ENCODE measurements around the gene TWF2. TPM values are rescaled to one million over a fixed set of nuclear protein-coding genes. Genes with fewer than 3 reads are reported as not detected.

TWF2 gene
- total RNA-seq, 1 experiment from 2014 or later, result 44.8 TPM

GRCh38 chr3:52269776-52270175 lies 30.8 kb upstream of the TWF2 start:
- H3K9me3 ChIP-seq (ENCODE audit: control insufficient read depth, low read depth, low read length), result no peaks in the 10 kb centered on the region
- H4K91ac ChIP-seq (ENCODE audit: insufficient read length, low read depth, low read length), result no peak overlapping the region
- H3K79me1 ChIP-seq (ENCODE audit: insufficient read depth, low read depth, low read length, poor library complexity, severe bottlenecking), result peaks cover 7% of the 10 kb centered on the region
- H2BK120ac ChIP-seq (ENCODE audit: low read depth, low read length, poor library complexity, severe bottlenecking), result no peak overlapping the region
- H2BK5ac ChIP-seq (ENCODE audit: insufficient read length, low read length), result no peak overlapping the region
- no peak overlapping the region for H2AK5ac ChIP-seq (ENCODE audit: insufficient read length, low read length)
- H4K8ac ChIP-seq (replicated peaks; ENCODE audit: insufficient read length, low read depth, low read length), result no peak overlapping the region
- peaks cover 3 to 5% of the 10 kb centered on the region in 2 experiments; a peak in 3 of 4 replicates for H3K4me1 Mint-ChIP-seq
- no peak overlapping the region for H3K23ac ChIP-seq (ENCODE audit: insufficient read length, low read depth, low read length)
- H3T11ph ChIP-seq (ENCODE audit: low read length), result no peak overlapping the region
- no peak overlapping the region for H2BK20ac ChIP-seq (ENCODE audit: low read depth, low read length, poor library complexity, severe bottlenecking)
- no peak overlapping the region for H3K9ac ChIP-seq (ENCODE audit: extremely low read depth, insufficient read length, low read length)
- no peak overlapping the region for H3K4me3 Mint-ChIP-seq
- no CpG with 5 or more reads among the region's 3 CpGs for WGBS (ENCODE audit: extremely low coverage, insufficient read length, low lambda C conversion rate)
- no peaks in the 10 kb centered on the region for H4K20me1 ChIP-seq (ENCODE audit: control insufficient read depth, insufficient read depth, insufficient read length)
- no peak overlapping the region for H3K56ac ChIP-seq (ENCODE audit: insufficient read length, low read depth, low read length)
- TF ChIP-seq CTCF (conservative IDR thresholded peaks at IDR 0.05), result no peak
- H3K18ac ChIP-seq (ENCODE audit: insufficient read length, low read depth, low read length), result no peak overlapping the region
- H3K23me2 ChIP-seq (ENCODE audit: insufficient read length, low read depth, low read length, poor library complexity, severe bottlenecking), result no peaks in the 10 kb centered on the region
- no peak for DNase-seq
- H3K36me3 Mint-ChIP-seq (ENCODE audit: insufficient read depth in 1 of 3, low read depth in 3 of 3), result peaks cover 40 to 83% (median 77%) of the 10 kb centered on the region in 3 experiments; a peak in 6 of 7 replicates
- H3K4ac ChIP-seq (ENCODE audit: low read depth, low read length), result no peak overlapping the region
- H2BK15ac ChIP-seq (ENCODE audit: low read depth, low read length), result no peak overlapping the region
- no peak overlapping the region for H3K14ac ChIP-seq (ENCODE audit: insufficient read depth, low read length)
- H2AFZ ChIP-seq (ENCODE audit: low read length), result no peak overlapping the region
- no peak overlapping the region for H2BK12ac ChIP-seq (ENCODE audit: insufficient read length, low read depth, low read length)
- H4K5ac ChIP-seq (ENCODE audit: insufficient read length, low read depth, low read length), result no peak overlapping the region
- peaks cover 35% of the 10 kb centered on the region; the same call in 1 of the 2 replicates for H3K79me2 ChIP-seq (ENCODE audit: insufficient read depth, low read length)
- H3K4me1 ChIP-seq (ENCODE audit: insufficient read depth, low read length), result no peaks in the 10 kb centered on the region
- no peak overlapping the region for H3K27ac Mint-ChIP-seq
- H3K27me3 Mint-ChIP-seq (ENCODE audit: low read depth), result no peaks in the 10 kb centered on the region
- H3K4me2 ChIP-seq (ENCODE audit: insufficient read depth, insufficient read length, low read length), result no peak overlapping the region
- no peaks in the 10 kb centered on the region for H3K27me3 ChIP-seq (ENCODE audit: insufficient read depth, low read length)
- H3K9me3 Mint-ChIP-seq, result no peaks in the 10 kb centered on the region
- H3K27ac ChIP-seq (ENCODE audit: insufficient read length, low read depth, low read length), result no peak overlapping the region
